HepG2 (cell line): ENCODE data around the gene P2RY2. TPM values are rescaled to one million over a fixed set of nuclear protein-coding genes. Genes with fewer than 3 reads are reported as not detected.

Experiments
- ATAC-seq: fragments of 200-7000 bp; cut with Tn5 transposase; 3 replicates; pipeline ENCODE4 v1.9.1; 2020; ENCODE audit warnings: mild to moderate bottlenecking, moderate library complexity
- BruUV-seq: library from RNA; stranded (reverse); fragments of 400-500 nt; replicated peaks from 2 replicates; lab custom pipeline; 2021; lab: Mats Ljungman, UMichigan
- CTCF ChIA-PET: fragments of 300-600 bp; formaldehyde crosslinking; extraction: SDS; loops from one replicate; lab custom pipeline; 2021; ENCODE audit warnings: low total read pairs, inconsistent platforms, low intra/inter-chr PET ratio; lab: Yijun Ruan, JAX
- POLR2A ChIA-PET: fragments of 350-600 bp; sonication (Branson Sonifier 250); formaldehyde crosslinking; loops from one replicate; lab custom pipeline; 2020; ENCODE audit warnings: antibody characterized with exemption, inconsistent platforms; lab: Yijun Ruan, JAX
- DNase-seq: peaks from one replicate; pipeline ENCODE4 v3.0.0-alpha.2; 2015; ENCODE audit warnings: low spot score
- FAIRE-seq: peaks from 3 replicates; lab custom pipeline; 2011; peaks lifted over from hg19 to GRCh38; lab: Jason Lieb, UNC
- H2AFZ ChIP-seq: one replicate; pipeline ENCODE4 v1.6.1; 2011; ENCODE audit warnings: low read length, inconsistent platforms
- H3K27ac ChIP-seq: fragments of 300-600 bp; 3 replicates; pipeline ENCODE4 v1.8.0; 2011; ENCODE audit warnings: mixed run types, mild to moderate bottlenecking, mixed read lengths, low read length, inconsistent platforms; ENCODE audit not compliant: insufficient read depth; ENCODE audit errors: extremely low read length
- H3K27me3 ChIP-seq, 2 experiments: fragments of 200-600 bp in 1 of 2; 2 replicates in 1 of 2; 3 replicates in 1 of 2; pipeline versions ENCODE4 v1.6.0 to v1.8.0; 2011; ENCODE audit warnings: low read length in 2 of 2, mild to moderate bottlenecking in 2 of 2, moderate library complexity in 2 of 2, inconsistent platforms in 1 of 2; ENCODE audit not compliant: insufficient read depth in 2 of 2, control insufficient read depth in 1 of 2
- H3K36me3 ChIP-seq, 2 experiments: fragments of 200-600 bp in 1 of 2; replicated peaks in 1 of 2; 2 replicates in 1 of 2; 3 replicates in 1 of 2; pipeline versions ENCODE4 v1.5.1 to v1.8.0; 2011; ENCODE audit warnings: low read length in 2 of 2, inconsistent platforms in 1 of 2; ENCODE audit not compliant: insufficient read depth in 2 of 2, control insufficient read depth in 1 of 2
- H3K4me1 ChIP-seq: 2 replicates; pipeline ENCODE4 v1.5.1; 2012; ENCODE audit warnings: low read length, inconsistent platforms; ENCODE audit not compliant: insufficient read depth
- H3K4me2 ChIP-seq: 2 replicates; pipeline ENCODE4 v1.6.0; 2011; ENCODE audit warnings: low read depth, low read length, inconsistent platforms
- H3K4me3 ChIP-seq, 3 experiments: fragments of 200-600 bp in 1 of 3; sonication (generic), shearing (Covaris generic) in 1 of 3; replicated peaks in 1 of 3; 2 replicates each; pipeline ENCODE4 v1.5.1; 2011 to 2016; ENCODE audit warnings: low read length in 3 of 3, inconsistent platforms in 2 of 3, low read depth in 2 of 3, mild to moderate bottlenecking in 2 of 3, control low read depth in 1 of 3, mixed read lengths in 1 of 3; ENCODE audit not compliant: insufficient read depth in 1 of 3
- H3K79me2 ChIP-seq: one replicate; pipeline ENCODE4 v1.6.1; 2011; ENCODE audit warnings: low read length, inconsistent platforms; ENCODE audit not compliant: insufficient read depth
- H3K9ac ChIP-seq: 2 replicates; pipeline ENCODE4 v1.6.0; 2011; ENCODE audit warnings: mild to moderate bottlenecking, low read depth, low read length, inconsistent platforms; ENCODE audit not compliant: insufficient read depth
- H3K9me3 ChIP-seq: 2 replicates; pipeline ENCODE4 v1.5.1; 2012; ENCODE audit warnings: mild to moderate bottlenecking, low read length
- H4K20me1 ChIP-seq: 2 replicates; pipeline ENCODE4 v1.6.0; 2011; ENCODE audit warnings: inconsistent platforms, mild to moderate bottlenecking, low read length, moderate library complexity; ENCODE audit not compliant: insufficient read depth
- PHF21A ChIP-seq: sonication (generic); formaldehyde crosslinking; IDR thresholded peaks from 2 replicates; pipeline ENCODE4 v1.5.0; 2020; ENCODE audit warnings: mild to moderate bottlenecking, missing genetic modification reagents
- PPARG ChIP-seq: conservative IDR thresholded peaks from 2 replicates; pipeline ENCODE4 v1.6.1; 2016; ENCODE audit warnings: missing biosample characterization, missing genetic modification reagents
- RFXANK ChIP-seq: IDR thresholded peaks from 2 replicates; pipeline ENCODE4 v1.6.1; 2016
- TCF12 ChIP-seq, 2 experiments: fragments of 450-650 bp in 1 of 2; sonication (generic) in 1 of 2; formaldehyde crosslinking in 1 of 2; IDR thresholded peaks; 2 replicates each; pipeline versions ENCODE4 v1.6.1 to v1.8.0; 2017 to 2022; ENCODE audit warnings: antibody characterized with exemption in 1 of 2, mild to moderate bottlenecking in 1 of 2, missing genetic modification reagents in 1 of 2, moderate library complexity in 1 of 2
- THRA ChIP-seq: sonication (generic); formaldehyde crosslinking; IDR thresholded peaks from 2 replicates; pipeline ENCODE4 v1.4.0; 2020; ENCODE audit warnings: missing genetic modification reagents, borderline replicate concordance
- ZNF44 ChIP-seq: sonication (generic); formaldehyde crosslinking; IDR thresholded peaks from 2 replicates; pipeline ENCODE4 v1.5.1; 2020; ENCODE audit warnings: mild to moderate bottlenecking, missing genetic modification reagents
- ZNF446 ChIP-seq: sonication (generic); formaldehyde crosslinking; IDR thresholded peaks from 2 replicates; pipeline ENCODE4 v1.5.0; 2020; ENCODE audit warnings: mild to moderate bottlenecking, missing genetic modification reagents
- ZNF724P ChIP-seq: sonication (generic); formaldehyde crosslinking; IDR thresholded peaks from 2 replicates; pipeline ENCODE4 v1.8.0; 2022; ENCODE audit warnings: missing genetic modification reagents, borderline replicate concordance
- ZNF761 ChIP-seq: sonication (generic); formaldehyde crosslinking; conservative IDR thresholded peaks from 2 replicates; pipeline ENCODE4 v1.4.0; 2020; ENCODE audit warnings: mild to moderate bottlenecking, missing genetic modification reagents
- WGBS: methylation state at CpG from one replicate; pipeline ENCODE4 v1.1.6; 2017; ENCODE audit warnings: low lambda C conversion rate; 5-methylcytosine and 5-hydroxymethylcytosine counted together
- in situ Hi-C: cut with HindIII; loops from 2 replicates; pipeline ENCODE4 v1.10.0; 2017; ENCODE audit warnings: low pct_unique_long_range_greater_than_20kb; ENCODE audit not compliant: extremely low pct_ligation_motif_present
- intact Hi-C: fragments of 100-400 bp; cut with micrococcal nuclease; formaldehyde crosslinking; loops from one replicate; pipeline ENCODE4 v1.10.0; 2022; ENCODE audit not compliant: unreplicated experiment
- polyA plus RNA-seq, 8 experiments: library from polyadenylated mRNA; depleted of rRNA in 3 of 8; stranded (reverse) in 7 of 8; unstranded in 1 of 8; fragments of >200 nt; fragmentation: Illumina TruSeq in 4 of 8; extraction: Trizol in 4 of 8; gene quantifications; 2 replicates each; pipeline versions ENCODE4 v1.2.1 to v1.2.3, GENCODE V29; 2011 to 2016; ENCODE audit warnings: low read depth in 4 of 8, missing spikeins in 1 of 8, mixed read lengths in 1 of 8; ENCODE audit not compliant: insufficient read depth in 1 of 8
- total RNA-seq, 5 experiments: library from RNA; depleted of rRNA; stranded (reverse); fragments of >200 nt; fragmentation: Illumina TruSeq; extraction: Trizol; gene quantifications; 2 replicates each; pipeline ENCODE4 v1.2.3, GENCODE V29; 2016; ENCODE audit warnings: low read depth in 1 of 5

Gene P2RY2
- total and polyA plus RNA-seq, 2 of the 13 experiments (the other 11 are each of a cell fraction or from before 2014, with no cell fraction given), result 0.95 to 3.1 TPM

- CTCF ChIA-PET, result no interaction called here
- intact Hi-C loops, result no loop called here
- Histone ChIP-seq H3K4me1 (peaks cover 47% of the 10 kb centered on the region), H3K9me3 (no peaks in the 10 kb centered on the region), H3K79me2 (no peaks in the 10 kb centered on the region), H3K27ac (no peak overlapping the region), H3K36me3 (no peaks in the 10 kb centered on the region), H3K4me2 (no peak overlapping the region), H3K4me3 (no peak overlapping the region), H2AFZ (no peak overlapping the region), H3K9ac (no peak overlapping the region), H3K27me3 (peaks cover 2 to 22% of the 10 kb centered on the region in 2 experiments; a peak in 4 of 5 replicates), H4K20me1 (no peaks in the 10 kb centered on the region)
- no peak for TF ChIP-seq TCF12 (IDR thresholded peaks at IDR 0.05)
- no peak for TF ChIP-seq TCF12 (CRISPR knock-in tag; IDR thresholded peaks at IDR 0.05)
- TF ChIP-seq PPARG, result no peak
- TF ChIP-seq PHF21A (CRISPR knock-in tag), result no peak
- no peak for TF ChIP-seq ZNF44
- TF ChIP-seq RFXANK (CRISPR knock-in tag), result no peak
- no peak for TF ChIP-seq ZNF761 (CRISPR knock-in tag)
- no peak for TF ChIP-seq ZNF724P
- no peak for ATAC-seq
- no peak for DNase-seq
- in situ Hi-C loops, result no loop called here
- POLR2A ChIA-PET, result no interaction called here
- BruUV-seq, result no TSS peak
- FAIRE-seq, result no peak
- 78% methylated on average over 4 of the region's 5 CpGs for WGBS
Measured at GRCh38 chr11:73215191-73216134, 2.6 kb upstream of the P2RY2 start.

- Histone ChIP-seq H3K36me3 (no peaks in the 10 kb centered on the region), H3K79me2 (no peaks in the 10 kb centered on the region), H4K20me1 (no peaks in the 10 kb centered on the region), H3K9me3 (no peaks in the 10 kb centered on the region), H3K9ac (no peak overlapping the region), H3K27ac (no peak overlapping the region), H3K4me3 (no peak overlapping the region), H2AFZ (no peak overlapping the region), H3K4me2 (no peak overlapping the region), H3K4me1 (peaks cover 57% of the 10 kb centered on the region), H3K27me3 (peaks cover 2 to 23% of the 10 kb centered on the region in 2 experiments; a peak in 4 of 5 replicates)
- 34% methylated on average over 2 of the region's 2 CpGs for WGBS
- in situ Hi-C loops (no loop called here), intact Hi-C loops (no loop called here)
- ChIA-PET CTCF (no interaction called here), POLR2A (no interaction called here)
- ATAC-seq, result no peak
- no peak for FAIRE-seq
- TF ChIP-seq ZNF446 (CRISPR knock-in tag), result no peak
- no peak for TF ChIP-seq TCF12 (IDR thresholded peaks at IDR 0.05)
- TF ChIP-seq TCF12 (CRISPR knock-in tag; IDR thresholded peaks at IDR 0.05), result no peak
- TF ChIP-seq THRA (CRISPR knock-in tag), result no peak
- DNase-seq, result no peak
- no TSS peak for BruUV-seq
Measured at GRCh38 chr11:73216465-73216864, 1.6 kb upstream of the P2RY2 start.
